HepG2 (cell line): ENCODE results near the gene FILIP1. TPM values are rescaled to one million over a fixed set of nuclear protein-coding genes. Genes with fewer than 3 reads are reported as not detected.

Source experiments
- KMT2A ChIP-seq: sonication (generic); formaldehyde crosslinking; IDR thresholded peaks from 2 replicates; pipeline ENCODE4 v1.4.0; 2020; ENCODE audit warnings: missing genetic modification reagents
- PITX1 ChIP-seq: sonication (generic); formaldehyde crosslinking; IDR thresholded peaks from 2 replicates; pipeline ENCODE4 v1.5.1; 2020; ENCODE audit warnings: mild to moderate bottlenecking, missing genetic modification reagents
- RFX3 ChIP-seq: IDR thresholded peaks from 2 replicates; pipeline ENCODE4 v1.6.1; 2016; ENCODE audit warnings: missing biosample characterization, missing genetic modification reagents
- SIN3A ChIP-seq: IDR thresholded peaks from 2 replicates; pipeline ENCODE4 v1.6.1; 2011; ENCODE audit warnings: low read depth, mild to moderate bottlenecking, control low read depth, low read length, borderline replicate concordance
- TEAD3 ChIP-seq: optimal IDR thresholded peaks from 2 replicates; pipeline ENCODE3; 2016; ENCODE audit warnings: borderline replicate concordance
- TSC22D2 ChIP-seq: sonication (generic); formaldehyde crosslinking; IDR thresholded peaks from 2 replicates; pipeline ENCODE4 v1.5.1; 2020; ENCODE audit warnings: missing genetic modification reagents, mild to moderate bottlenecking, borderline replicate concordance
- ZBTB7A ChIP-seq: sonication (generic); formaldehyde crosslinking; IDR thresholded peaks from 2 replicates; pipeline ENCODE4 v1.8.0; 2022; ENCODE audit warnings: mild to moderate bottlenecking, missing genetic modification reagents
- ZNF484 ChIP-seq: sonication (generic); formaldehyde crosslinking; IDR thresholded peaks from 2 replicates; pipeline ENCODE4 v1.5.1; 2020; ENCODE audit warnings: mild to moderate bottlenecking, low read depth, missing genetic modification reagents, borderline replicate concordance
- ZNF777 ChIP-seq: sonication (generic); formaldehyde crosslinking; IDR thresholded peaks from 2 replicates; pipeline ENCODE4 v1.4.0; 2020; ENCODE audit warnings: missing genetic modification reagents
- ZSCAN12 ChIP-seq: sonication (generic); formaldehyde crosslinking; IDR thresholded peaks from 2 replicates; pipeline ENCODE4 v1.9.0; 2021; ENCODE audit warnings: mild to moderate bottlenecking, missing genetic modification reagents
- ZSCAN29 ChIP-seq: sonication (generic); formaldehyde crosslinking; conservative IDR thresholded peaks from 2 replicates; pipeline ENCODE4 v1.4.0; 2020; ENCODE audit warnings: mild to moderate bottlenecking, missing genetic modification reagents
- polyA plus RNA-seq, 8 experiments: library from polyadenylated mRNA; depleted of rRNA in 3 of 8; stranded (reverse) in 7 of 8; unstranded in 1 of 8; fragments of >200 nt; fragmentation: Illumina TruSeq in 4 of 8; extraction: Trizol in 4 of 8; gene quantifications; 2 replicates each; pipeline versions ENCODE4 v1.2.1 to v1.2.3, GENCODE V29; 2011 to 2016; ENCODE audit warnings: low read depth in 4 of 8, missing spikeins in 1 of 8, mixed read lengths in 1 of 8; ENCODE audit not compliant: insufficient read depth in 1 of 8
- total RNA-seq, 5 experiments: library from RNA; depleted of rRNA; stranded (reverse); fragments of >200 nt; fragmentation: Illumina TruSeq; extraction: Trizol; gene quantifications; 2 replicates each; pipeline ENCODE4 v1.2.3, GENCODE V29; 2016; ENCODE audit warnings: low read depth in 1 of 5
- TF ChIP-seq, protein P1 (sequence below): sonication (generic); formaldehyde crosslinking; IDR thresholded peaks from 2 replicates; pipeline ENCODE4 v1.4.0; 2020; ENCODE audit warnings: missing genetic modification reagents
- TF ChIP-seq, protein P2 (sequence below): sonication (generic); formaldehyde crosslinking; IDR thresholded peaks from 2 replicates; pipeline ENCODE4 v1.5.1; 2020; ENCODE audit warnings: missing genetic modification reagents, mild to moderate bottlenecking, borderline replicate concordance
- TF ChIP-seq, protein P3 (sequence below): sonication (generic); formaldehyde crosslinking; IDR thresholded peaks from 2 replicates; pipeline ENCODE4 v1.4.0; 2020; ENCODE audit warnings: missing genetic modification reagents
- TF ChIP-seq, protein P4 (sequence below): sonication (generic); formaldehyde crosslinking; conservative IDR thresholded peaks from 2 replicates; pipeline ENCODE4 v1.5.0; 2020; ENCODE audit warnings: missing genetic modification reagents
- TF ChIP-seq, protein P5 (sequence below): fragments of 450-650 bp; IDR thresholded peaks from 2 replicates; pipeline ENCODE4 v1.6.1; 2016
- TF ChIP-seq, protein P6 (sequence below): sonication (generic); formaldehyde crosslinking; IDR thresholded peaks from 2 replicates; pipeline ENCODE4 v1.5.1; 2020; ENCODE audit warnings: mild to moderate bottlenecking, moderate library complexity, missing genetic modification reagents

Gene FILIP1
- total and polyA plus RNA-seq, 2 of the 13 experiments (the other 11 are each of a cell fraction or from before 2014, with no cell fraction given): not detected

DNA sequence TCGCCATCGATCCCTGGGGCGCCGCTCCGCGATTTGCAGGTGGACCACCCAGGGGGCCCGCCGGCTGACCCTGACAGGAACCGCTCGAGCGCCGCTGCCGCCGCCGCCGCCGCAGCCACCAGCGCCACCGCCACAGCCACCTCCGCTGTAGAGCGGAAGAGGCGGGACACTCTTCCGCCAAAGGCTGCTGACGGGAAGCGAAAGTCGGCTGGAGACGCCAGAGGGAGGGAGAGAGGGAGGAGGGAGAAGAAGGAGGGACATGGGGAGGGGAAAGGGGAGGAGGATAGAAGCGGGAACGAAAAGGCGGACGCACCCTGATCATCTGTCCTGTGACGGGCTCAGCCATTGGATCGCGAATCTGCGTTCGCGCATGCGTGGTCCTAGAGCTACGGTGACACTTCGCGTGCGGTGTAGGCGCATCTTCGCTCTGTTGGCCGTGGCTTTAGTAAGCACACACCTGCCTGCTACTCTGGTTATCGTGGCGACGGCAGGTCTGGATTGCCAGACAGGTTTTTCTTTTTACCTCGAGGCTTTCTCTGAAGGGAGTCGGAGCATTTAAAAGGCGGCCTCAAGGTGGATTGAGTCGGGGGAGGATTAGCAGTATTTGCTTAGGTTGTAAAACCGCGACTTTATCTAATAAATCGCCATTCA, 208.8 kb downstream of the FILIP1 start, which contains the start of gene TMEM30A (continued):
- TF ChIP-seq, protein P1, sequence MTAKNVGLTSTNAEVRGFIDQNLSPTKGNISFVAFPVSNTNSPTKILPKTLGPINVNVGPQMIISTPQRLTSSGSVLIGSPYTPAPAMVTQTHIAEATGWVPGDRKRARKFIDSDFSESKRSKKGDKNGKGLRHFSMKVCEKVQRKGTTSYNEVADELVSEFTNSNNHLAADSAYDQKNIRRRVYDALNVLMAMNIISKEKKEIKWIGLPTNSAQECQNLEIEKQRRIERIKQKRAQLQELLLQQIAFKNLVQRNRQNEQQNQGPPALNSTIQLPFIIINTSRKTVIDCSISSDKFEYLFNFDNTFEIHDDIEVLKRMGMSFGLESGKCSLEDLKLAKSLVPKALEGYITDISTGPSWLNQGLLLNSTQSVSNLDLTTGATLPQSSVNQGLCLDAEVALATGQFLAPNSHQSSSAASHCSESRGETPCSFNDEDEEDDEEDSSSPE (CRISPR knock-in tag): peak; percentile 91
- TF ChIP-seq SIN3A (peak; percentile 81; the same call in 1 of the 2 replicates), TEAD3 (peak; percentile 46), ZSCAN29 (peak; percentile 92), RFX3 (no peak), ZNF777 (CRISPR knock-in tag) (no peak), ZSCAN12 (CRISPR knock-in tag) (peak; percentile 39; the same call in 1 of the 2 replicates), ZBTB7A (CRISPR knock-in tag) (no peak), KMT2A (CRISPR knock-in tag) (peak; percentile 97), PITX1 (CRISPR knock-in tag) (peak; percentile 75), ZNF484 (CRISPR knock-in tag) (no peak), TSC22D2 (CRISPR knock-in tag) (0 out of 2 replicates have a peak, but pooled peaks have one; percentile 65)
- TF ChIP-seq, protein P2, sequence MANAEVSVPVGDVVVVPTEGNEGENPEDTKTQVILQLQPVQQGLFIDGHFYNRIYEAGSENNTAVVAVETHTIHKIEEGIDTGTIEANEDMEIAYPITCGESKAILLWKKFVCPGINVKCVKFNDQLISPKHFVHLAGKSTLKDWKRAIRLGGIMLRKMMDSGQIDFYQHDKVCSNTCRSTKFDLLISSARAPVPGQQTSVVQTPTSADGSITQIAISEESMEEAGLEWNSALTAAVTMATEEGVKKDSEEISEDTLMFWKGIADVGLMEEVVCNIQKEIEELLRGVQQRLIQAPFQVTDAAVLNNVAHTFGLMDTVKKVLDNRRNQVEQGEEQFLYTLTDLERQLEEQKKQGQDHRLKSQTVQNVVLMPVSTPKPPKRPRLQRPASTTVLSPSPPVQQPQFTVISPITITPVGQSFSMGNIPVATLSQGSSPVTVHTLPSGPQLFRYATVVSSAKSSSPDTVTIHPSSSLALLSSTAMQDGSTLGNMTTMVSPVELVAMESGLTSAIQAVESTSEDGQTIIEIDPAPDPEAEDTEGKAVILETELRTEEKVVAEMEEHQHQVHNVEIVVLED (CRISPR knock-in tag): peak; percentile 75
- TF ChIP-seq, protein P3, sequence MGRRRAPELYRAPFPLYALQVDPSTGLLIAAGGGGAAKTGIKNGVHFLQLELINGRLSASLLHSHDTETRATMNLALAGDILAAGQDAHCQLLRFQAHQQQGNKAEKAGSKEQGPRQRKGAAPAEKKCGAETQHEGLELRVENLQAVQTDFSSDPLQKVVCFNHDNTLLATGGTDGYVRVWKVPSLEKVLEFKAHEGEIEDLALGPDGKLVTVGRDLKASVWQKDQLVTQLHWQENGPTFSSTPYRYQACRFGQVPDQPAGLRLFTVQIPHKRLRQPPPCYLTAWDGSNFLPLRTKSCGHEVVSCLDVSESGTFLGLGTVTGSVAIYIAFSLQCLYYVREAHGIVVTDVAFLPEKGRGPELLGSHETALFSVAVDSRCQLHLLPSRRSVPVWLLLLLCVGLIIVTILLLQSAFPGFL (CRISPR knock-in tag): no peak
- TF ChIP-seq, protein P4, sequence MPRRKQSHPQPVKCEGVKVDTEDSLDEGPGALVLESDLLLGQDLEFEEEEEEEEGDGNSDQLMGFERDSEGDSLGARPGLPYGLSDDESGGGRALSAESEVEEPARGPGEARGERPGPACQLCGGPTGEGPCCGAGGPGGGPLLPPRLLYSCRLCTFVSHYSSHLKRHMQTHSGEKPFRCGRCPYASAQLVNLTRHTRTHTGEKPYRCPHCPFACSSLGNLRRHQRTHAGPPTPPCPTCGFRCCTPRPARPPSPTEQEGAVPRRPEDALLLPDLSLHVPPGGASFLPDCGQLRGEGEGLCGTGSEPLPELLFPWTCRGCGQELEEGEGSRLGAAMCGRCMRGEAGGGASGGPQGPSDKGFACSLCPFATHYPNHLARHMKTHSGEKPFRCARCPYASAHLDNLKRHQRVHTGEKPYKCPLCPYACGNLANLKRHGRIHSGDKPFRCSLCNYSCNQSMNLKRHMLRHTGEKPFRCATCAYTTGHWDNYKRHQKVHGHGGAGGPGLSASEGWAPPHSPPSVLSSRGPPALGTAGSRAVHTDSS: no peak
- TF ChIP-seq, protein P5, sequence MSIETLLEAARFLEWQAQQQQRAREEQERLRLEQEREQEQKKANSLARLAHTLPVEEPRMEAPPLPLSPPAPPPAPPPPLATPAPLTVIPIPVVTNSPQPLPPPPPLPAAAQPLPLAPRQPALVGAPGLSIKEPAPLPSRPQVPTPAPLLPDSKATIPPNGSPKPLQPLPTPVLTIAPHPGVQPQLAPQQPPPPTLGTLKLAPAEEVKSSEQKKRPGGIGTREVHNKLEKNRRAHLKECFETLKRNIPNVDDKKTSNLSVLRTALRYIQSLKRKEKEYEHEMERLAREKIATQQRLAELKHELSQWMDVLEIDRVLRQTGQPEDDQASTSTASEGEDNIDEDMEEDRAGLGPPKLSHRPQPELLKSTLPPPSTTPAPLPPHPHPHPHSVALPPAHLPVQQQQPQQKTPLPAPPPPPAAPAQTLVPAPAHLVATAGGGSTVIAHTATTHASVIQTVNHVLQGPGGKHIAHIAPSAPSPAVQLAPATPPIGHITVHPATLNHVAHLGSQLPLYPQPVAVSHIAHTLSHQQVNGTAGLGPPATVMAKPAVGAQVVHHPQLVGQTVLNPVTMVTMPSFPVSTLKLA: peak; percentile 62
- TF ChIP-seq, protein P6, sequence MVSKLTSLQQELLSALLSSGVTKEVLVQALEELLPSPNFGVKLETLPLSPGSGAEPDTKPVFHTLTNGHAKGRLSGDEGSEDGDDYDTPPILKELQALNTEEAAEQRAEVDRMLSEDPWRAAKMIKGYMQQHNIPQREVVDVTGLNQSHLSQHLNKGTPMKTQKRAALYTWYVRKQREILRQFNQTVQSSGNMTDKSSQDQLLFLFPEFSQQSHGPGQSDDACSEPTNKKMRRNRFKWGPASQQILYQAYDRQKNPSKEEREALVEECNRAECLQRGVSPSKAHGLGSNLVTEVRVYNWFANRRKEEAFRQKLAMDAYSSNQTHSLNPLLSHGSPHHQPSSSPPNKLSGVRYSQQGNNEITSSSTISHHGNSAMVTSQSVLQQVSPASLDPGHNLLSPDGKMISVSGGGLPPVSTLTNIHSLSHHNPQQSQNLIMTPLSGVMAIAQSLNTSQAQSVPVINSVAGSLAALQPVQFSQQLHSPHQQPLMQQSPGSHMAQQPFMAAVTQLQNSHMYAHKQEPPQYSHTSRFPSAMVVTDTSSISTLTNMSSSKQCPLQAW (CRISPR knock-in tag): no peak; the same call in 1 of the 2 replicates
